RWPE2 (cell line): ENCODE measurements around the gene RAB5IF.

Experiments
- ATAC-seq: fragments of 200-7000 bp; cut with Tn5 transposase; 3 replicates; pipeline ENCODE4 v1.9.1; 2021; ENCODE audit warnings: low read depth
- DNase-seq: peaks from one replicate; pipeline ENCODE4 v3.0.0-alpha.2; 2020; ENCODE audit warnings: low spot score
- H3K27ac ChIP-seq: fragments of 450-650 bp; 2 replicates; pipeline ENCODE4 v1.5.1; 2017; ENCODE audit warnings: mild to moderate bottlenecking; ENCODE audit not compliant: poor library complexity, severe bottlenecking
- H3K27me3 ChIP-seq: fragments of 250-450 bp; sonication (Bioruptor Pico); 2 replicates; pipeline ENCODE4 v1.5.1; 2021; ENCODE audit warnings: mild to moderate bottlenecking, moderate library complexity; ENCODE audit not compliant: insufficient read depth, poor library complexity, severe bottlenecking
- H3K36me3 ChIP-seq: fragments of 250-450 bp; sonication (Bioruptor Pico); 2 replicates; pipeline ENCODE4 v1.5.1; 2020; ENCODE audit warnings: low read depth, mild to moderate bottlenecking, moderate library complexity
- H3K4me1 ChIP-seq: fragments of 250-450 bp; sonication (Bioruptor Pico); 2 replicates; pipeline ENCODE4 v1.5.1; 2021; ENCODE audit warnings: mild to moderate bottlenecking, moderate library complexity; ENCODE audit not compliant: insufficient read depth, poor library complexity, severe bottlenecking
- H3K4me3 ChIP-seq: fragments of 250-450 bp; sonication (Bioruptor Pico); 2 replicates; pipeline ENCODE4 v1.5.1; 2021; ENCODE audit warnings: mild to moderate bottlenecking, moderate library complexity; ENCODE audit not compliant: severe bottlenecking
- H3K9me3 ChIP-seq: fragments of 250-450 bp; sonication (Bioruptor Pico); 2 replicates; pipeline ENCODE4 v1.5.1; 2021; ENCODE audit warnings: mild to moderate bottlenecking, moderate library complexity; ENCODE audit not compliant: severe bottlenecking
- CTCF ChIP-seq: fragments of 450-650 bp; IDR thresholded peaks from one replicate; pipeline ENCODE4 v1.5.1; 2017; ENCODE audit warnings: mild to moderate bottlenecking, moderate library complexity; ENCODE audit not compliant: poor library complexity, severe bottlenecking

Gene RAB5IF

GRCh38 chr20:36647196-36648121 lies 41.9 kb downstream of the RAB5IF start:
- H3K36me3 ChIP-seq = no peaks in the 10 kb centered on the region
- ATAC-seq = no peak; the same call in 2 of the 3 replicates
- no peaks in the 10 kb centered on the region for H3K27me3 ChIP-seq
- no peak for TF ChIP-seq CTCF
- peaks cover 5% of the 10 kb centered on the region for H3K4me1 ChIP-seq
- no peaks in the 10 kb centered on the region for H3K9me3 ChIP-seq
- H3K4me3 ChIP-seq = no peak overlapping the region
- no peak for DNase-seq
- no peak overlapping the region for H3K27ac ChIP-seq

- Histone ChIP-seq H3K27me3 (no peaks in the 10 kb centered on the region), H3K27ac (no peak overlapping the region), H3K4me3 (no peak overlapping the region), H3K4me1 (no peaks in the 10 kb centered on the region), H3K9me3 (no peaks in the 10 kb centered on the region), H3K36me3 (peaks cover 8% of the 10 kb centered on the region; the same call in 1 of the 2 replicates)
- no peak for TF ChIP-seq CTCF
- DNase-seq (no peak), ATAC-seq (no peak)
Measured at GRCh38 chr20:36653456-36653855, 47.9 kb downstream of the RAB5IF start.

- Histone ChIP-seq H3K4me3 (no peak overlapping the region), H3K27ac (no peak overlapping the region), H3K36me3 (peaks cover 12% of the 10 kb centered on the region; the same call in 1 of the 2 replicates), H3K9me3 (no peaks in the 10 kb centered on the region), H3K27me3 (no peaks in the 10 kb centered on the region), H3K4me1 (no peaks in the 10 kb centered on the region)
- ATAC-seq = no peak
- no peak for DNase-seq
- no peak for TF ChIP-seq CTCF
Measured at GRCh38 chr20:36654506-36654905, 48.9 kb downstream of the RAB5IF start.

GRCh38 chr20:36655004-36655403 lies 49.4 kb downstream of the RAB5IF start:
- Histone ChIP-seq H3K4me1 (no peaks in the 10 kb centered on the region), H3K27ac (no peak overlapping the region), H3K9me3 (no peaks in the 10 kb centered on the region), H3K27me3 (no peaks in the 10 kb centered on the region), H3K36me3 (peaks cover 16% of the 10 kb centered on the region; the same call in 1 of the 2 replicates), H3K4me3 (no peak overlapping the region)
- no peak for TF ChIP-seq CTCF
- no peak for DNase-seq
- ATAC-seq = no peak

- no peak for TF ChIP-seq CTCF
- DNase-seq (no peak), ATAC-seq (no peak)
- H3K4me1 ChIP-seq = no peaks in the 10 kb centered on the region
- H3K9me3 ChIP-seq = no peaks in the 10 kb centered on the region
- H3K27ac ChIP-seq = no peak overlapping the region
- no peaks in the 10 kb centered on the region for H3K27me3 ChIP-seq
- no peak overlapping the region for H3K4me3 ChIP-seq
- peaks cover 18% of the 10 kb centered on the region; the same call in 1 of the 2 replicates for H3K36me3 ChIP-seq
Measured at GRCh38 chr20:36656733-36657132, 51.2 kb downstream of the RAB5IF start.
